Measurements from ENCODE around the gene MAPK8IP1.
"Not testable (repeated sequence)": the region's sequence is repeated elsewhere in the genome, so short reads cannot be mapped to it uniquely, and the experiment has no call there.

Gene MAPK8IP1

GRCh38 chr11:45885274-45885920 is at the start of gene MAPK8IP1:
Gene MAPK8IP1, plus strand, starts transcription at chr11:45885651. Its CDS starts 170 bp downstream, at chr11:45885821.
- peak; percentile 89 for DNase-seq (ENCODE audit: low spot score)

- no peak for DNase-seq (ENCODE audit: low spot score)
These were observed 46.2 kb upstream of the MAPK8IP1 start for GRCh38 chr11:45839204-45839603.

GRCh38 chr11:45840251-45840650 is 45.2 kb upstream of the MAPK8IP1 start:
- DNase-seq (ENCODE audit: low spot score), result not testable (repeated sequence)

GRCh38 chr11:45843158-45843924 is 42.1 kb upstream of the MAPK8IP1 start:
- peak; percentile 88 for DNase-seq (ENCODE audit: low spot score)

GRCh38 chr11:45844822-45845578 is 40.5 kb upstream of the MAPK8IP1 start:
- DNase-seq (ENCODE audit: low spot score), result no peak

- no peak for DNase-seq (ENCODE audit: low spot score)
These were observed 39.2 kb upstream of the MAPK8IP1 start for GRCh38 chr11:45846174-45846675.

- DNase-seq (ENCODE audit: low spot score), result peak; percentile 100
These were observed 38.2 kb upstream of the MAPK8IP1 start, which contains the start of gene CRY2 for GRCh38 chr11:45846974-45847910. Gene CRY2, plus strand, starts transcription at chr11:45847475. Its CDS starts 16 bp downstream, at chr11:45847491.

- DNase-seq (ENCODE audit: low spot score), result peak; percentile 70
These were observed 37.5 kb upstream of the MAPK8IP1 start for GRCh38 chr11:45847911-45848316.

- no peak for DNase-seq (ENCODE audit: low spot score)
These were observed 36.8 kb upstream of the MAPK8IP1 start for GRCh38 chr11:45848654-45849081.

- no peak for DNase-seq (ENCODE audit: low spot score)
These were observed 35.0 kb upstream of the MAPK8IP1 start for GRCh38 chr11:45850446-45850845.

GRCh38 chr11:45851228-45851627 is 34.2 kb upstream of the MAPK8IP1 start:
- no peak for DNase-seq (ENCODE audit: low spot score)

- no peak for DNase-seq (ENCODE audit: low spot score)
These were observed 33.3 kb upstream of the MAPK8IP1 start for GRCh38 chr11:45852018-45852711.

- no peak for DNase-seq (ENCODE audit: low spot score)
These were observed 32.7 kb upstream of the MAPK8IP1 start for GRCh38 chr11:45852712-45853101.

GRCh38 chr11:45853332-45854219 is 31.9 kb upstream of the MAPK8IP1 start:
- DNase-seq (ENCODE audit: low spot score), result no peak

GRCh38 chr11:45855308-45855707 is 30.1 kb upstream of the MAPK8IP1 start:
- no peak for DNase-seq (ENCODE audit: low spot score)

- DNase-seq (ENCODE audit: low spot score), result no peak
These were observed 29.4 kb upstream of the MAPK8IP1 start for GRCh38 chr11:45856044-45856468.

GRCh38 chr11:45857961-45858474 is 27.4 kb upstream of the MAPK8IP1 start:
- DNase-seq (ENCODE audit: low spot score), result no peak

- DNase-seq (ENCODE audit: low spot score), result no peak
These were observed 26.6 kb upstream of the MAPK8IP1 start for GRCh38 chr11:45858751-45859398.

- DNase-seq (ENCODE audit: low spot score), result peak; percentile 60
These were observed 25.8 kb upstream of the MAPK8IP1 start for GRCh38 chr11:45859661-45860140.

All from ecto neural progenitor cell (in vitro differentiated cells).